Stimulated activated CD4-positive, alpha-beta T cell treated with anti-CD3 and anti-CD28 coated beads, Interleukin-2, amount 100 ng/mL, for 48 hours (primary cell): ENCODE data around the gene FNBP1.
A peak's percentile ranks its signal among the peaks of the same experiment; 100 is the strongest.
"Not testable (repeated sequence)": the region's sequence is repeated elsewhere in the genome, so short reads cannot be mapped to it uniquely, and the experiment has no call there.

Experiments used
- DNase-seq, 2 donors: peaks; one replicate each; pipeline ENCODE4 v3.0.0-alpha.2; 2020

FNBP1 gene

GRCh38 chr9:129946246-129946995 is 96.6 kb downstream of the FNBP1 start:
- no peak for DNase-seq

- no peak for DNase-seq
These were observed 97.7 kb downstream of the FNBP1 start for GRCh38 chr9:129945314-129945713.

- DNase-seq: peak; percentile 24 to 26
These were observed 98.4 kb downstream of the FNBP1 start for GRCh38 chr9:129944506-129945116.

GRCh38 chr9:129939431-129939830 is 103.6 kb downstream of the FNBP1 start:
- no peak for DNase-seq

DNA sequence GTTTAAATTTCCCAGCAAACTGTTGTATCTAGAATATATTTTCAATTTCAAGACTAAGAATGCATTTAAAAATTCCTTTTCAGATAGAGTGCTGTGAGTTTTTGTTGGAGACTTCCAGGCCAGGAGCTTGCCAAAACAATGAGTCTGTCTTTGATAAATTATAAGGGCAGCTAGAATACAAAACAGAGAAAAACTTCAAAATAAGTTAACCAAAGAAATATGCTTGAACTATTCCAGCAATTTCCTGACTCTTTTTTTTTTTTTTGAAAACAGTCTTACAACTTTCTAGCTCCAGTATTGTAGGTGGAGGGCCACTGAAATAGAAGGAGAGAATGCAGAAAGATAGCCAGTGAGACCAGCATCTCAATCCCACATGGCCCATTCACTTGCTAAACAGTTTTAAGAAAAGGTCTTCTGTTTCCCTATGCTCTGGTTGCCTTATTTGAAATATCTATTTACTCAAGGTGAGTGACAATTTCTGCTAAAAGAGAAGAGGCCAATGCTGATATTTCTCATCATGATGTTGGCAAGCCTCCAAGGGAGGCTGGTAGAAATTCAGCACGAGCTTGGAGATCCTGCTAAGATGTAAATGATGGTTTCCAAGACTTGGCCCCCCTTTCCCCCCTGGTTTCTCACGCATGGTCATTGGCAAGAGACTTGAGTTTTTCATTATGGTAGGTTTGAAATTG is 104.6 kb downstream of the FNBP1 start:
- DNase-seq: no peak

DNA sequence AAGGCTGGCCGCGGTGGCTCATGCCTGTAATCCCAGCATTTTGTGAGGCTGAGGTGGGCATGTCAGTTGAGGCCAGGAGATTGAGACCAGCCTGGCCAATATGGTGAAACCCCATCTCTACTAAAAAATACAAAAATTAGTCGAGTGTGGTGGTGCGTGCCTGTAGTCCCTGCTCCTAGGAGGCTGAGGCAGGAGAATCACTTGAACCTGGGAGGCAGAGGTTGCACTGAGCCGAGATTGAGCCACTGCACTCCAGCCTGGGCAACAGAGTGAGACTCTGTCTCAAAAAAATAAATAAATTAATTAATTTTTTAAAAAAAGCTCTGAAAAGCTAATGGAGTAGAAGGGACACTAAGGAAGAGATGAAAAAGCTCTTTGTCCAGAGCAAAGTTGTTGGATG is 105.1 kb downstream of the FNBP1 start:
- DNase-seq: not testable (repeated sequence)

DNA sequence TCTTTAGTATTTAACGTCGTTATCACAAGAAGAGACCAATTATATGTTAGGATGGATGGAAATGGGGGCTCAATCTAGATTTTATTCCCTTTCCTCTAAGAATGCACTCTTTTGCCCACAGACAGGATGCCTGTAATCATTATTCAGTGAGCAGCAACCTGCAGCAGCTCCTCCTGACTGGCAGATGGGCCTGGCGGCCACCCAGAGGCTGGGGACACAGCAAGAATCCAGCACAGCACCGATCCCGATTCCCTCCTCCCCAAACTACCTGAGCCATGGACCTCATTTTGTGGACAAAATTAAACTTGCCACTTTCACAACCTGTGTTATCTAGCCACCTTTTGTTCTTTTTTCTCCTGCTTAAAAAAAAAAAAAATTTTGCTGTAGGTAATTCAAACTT is 106.8 kb downstream of the FNBP1 start:
- DNase-seq: no peak

GRCh38 chr9:129934780-129935179 is 108.2 kb downstream of the FNBP1 start:
- no peak for DNase-seq

GRCh38 chr9:129934041-129934591 is 108.9 kb downstream of the FNBP1 start:
- no peak for DNase-seq

GRCh38 chr9:129933185-129934040 is 109.6 kb downstream of the FNBP1 start:
- DNase-seq: no peak

DNA sequence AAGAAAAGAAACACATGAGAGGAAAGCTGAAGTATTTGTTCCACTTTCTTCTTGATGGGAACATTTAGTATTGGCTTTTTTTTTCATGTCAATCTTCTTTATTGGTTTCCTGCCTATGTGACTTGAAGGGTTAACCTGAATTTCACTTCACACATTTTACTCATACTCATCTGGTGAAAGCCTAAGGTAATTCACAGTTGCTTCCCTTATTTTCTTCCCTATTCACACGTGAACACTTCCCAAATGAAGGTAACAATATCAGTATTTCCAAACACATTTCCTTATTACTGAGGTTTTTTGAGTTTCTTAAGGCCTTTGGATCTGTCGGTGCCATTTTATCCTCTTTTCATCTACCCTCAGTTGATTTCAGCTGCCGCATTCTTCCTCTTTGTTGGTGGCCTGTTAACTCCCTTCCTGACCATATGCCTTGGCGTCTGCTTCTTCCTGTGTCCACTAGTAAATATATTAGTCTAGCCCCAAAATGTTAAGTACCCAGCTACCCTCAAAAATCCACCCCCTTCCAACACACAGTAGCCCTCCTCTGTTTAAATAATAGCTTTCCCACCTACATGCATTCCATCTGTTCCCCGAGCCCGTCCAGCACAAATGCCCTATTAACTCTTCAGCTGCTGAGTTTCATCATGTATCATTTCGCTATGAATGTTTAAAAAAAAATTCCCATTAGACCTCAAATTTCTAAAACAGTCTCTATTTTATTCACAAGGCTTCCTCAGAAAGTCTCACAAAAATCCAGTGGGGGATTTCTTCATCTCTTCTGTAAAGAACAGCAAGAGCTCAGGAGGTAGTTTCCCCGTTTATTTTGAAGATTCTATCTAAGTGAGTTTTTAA is 110.5 kb downstream of the FNBP1 start:
- DNase-seq: no peak

GRCh38 chr9:129930743-129931142 is 112.2 kb downstream of the FNBP1 start:
- DNase-seq: no peak

DNA sequence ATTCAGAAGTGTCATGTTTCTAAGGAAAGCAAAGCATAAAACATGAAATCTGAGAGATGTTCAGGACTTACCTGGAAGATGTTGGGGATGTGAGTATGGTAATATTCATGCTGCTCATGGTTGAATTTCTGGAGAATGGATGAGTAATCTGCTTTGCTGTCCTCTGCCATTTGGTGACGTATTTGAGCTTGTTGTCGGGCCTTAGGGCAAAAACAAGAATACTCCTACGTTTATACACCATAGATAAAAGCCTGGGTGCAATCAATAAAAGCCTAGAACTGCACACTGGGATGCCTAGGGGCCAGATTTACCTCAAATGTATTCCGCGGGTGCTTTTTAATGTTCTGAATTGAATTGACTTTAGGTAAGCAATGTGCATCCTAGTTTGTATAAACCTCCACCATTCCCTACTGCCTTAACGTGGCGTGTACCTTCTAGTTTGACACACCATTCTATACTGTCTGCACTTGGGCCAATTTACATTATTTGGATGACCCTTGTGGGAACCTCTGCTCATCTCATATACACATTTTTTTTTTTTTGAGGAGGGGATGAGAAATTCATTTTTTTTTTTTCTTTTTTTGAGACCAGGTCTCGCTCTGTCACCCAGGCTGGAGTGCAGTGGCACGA is 113.4 kb downstream of the FNBP1 start:
- DNase-seq: no peak

GRCh38 chr9:129923589-129923988 is 119.4 kb downstream of the FNBP1 start:
- no peak for DNase-seq

- no peak for DNase-seq
These were observed 121.1 kb downstream of the FNBP1 start for GRCh38 chr9:129921905-129922304.

DNA sequence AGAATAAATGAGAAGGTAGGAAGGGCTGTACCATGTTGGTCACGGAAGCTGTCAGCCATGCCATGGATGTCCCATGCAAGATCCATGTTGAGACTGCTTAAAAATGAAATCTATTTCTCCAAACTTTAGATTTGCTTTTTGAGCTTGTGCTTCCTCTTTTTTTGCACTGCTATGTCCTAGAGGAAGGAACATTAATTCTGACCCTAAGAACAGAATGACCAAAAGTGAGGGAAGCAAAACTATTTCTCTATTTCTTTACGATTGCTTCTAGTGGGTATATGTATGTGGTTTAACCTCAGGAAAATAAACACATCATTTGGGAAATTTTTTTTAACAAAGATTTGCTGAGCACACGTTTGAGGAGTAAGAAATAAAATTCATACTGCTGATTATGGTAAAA is 123.1 kb downstream of the FNBP1 start:
- no peak for DNase-seq

- DNase-seq: no peak
These were observed 123.7 kb downstream of the FNBP1 start for GRCh38 chr9:129919277-129919676.

DNA sequence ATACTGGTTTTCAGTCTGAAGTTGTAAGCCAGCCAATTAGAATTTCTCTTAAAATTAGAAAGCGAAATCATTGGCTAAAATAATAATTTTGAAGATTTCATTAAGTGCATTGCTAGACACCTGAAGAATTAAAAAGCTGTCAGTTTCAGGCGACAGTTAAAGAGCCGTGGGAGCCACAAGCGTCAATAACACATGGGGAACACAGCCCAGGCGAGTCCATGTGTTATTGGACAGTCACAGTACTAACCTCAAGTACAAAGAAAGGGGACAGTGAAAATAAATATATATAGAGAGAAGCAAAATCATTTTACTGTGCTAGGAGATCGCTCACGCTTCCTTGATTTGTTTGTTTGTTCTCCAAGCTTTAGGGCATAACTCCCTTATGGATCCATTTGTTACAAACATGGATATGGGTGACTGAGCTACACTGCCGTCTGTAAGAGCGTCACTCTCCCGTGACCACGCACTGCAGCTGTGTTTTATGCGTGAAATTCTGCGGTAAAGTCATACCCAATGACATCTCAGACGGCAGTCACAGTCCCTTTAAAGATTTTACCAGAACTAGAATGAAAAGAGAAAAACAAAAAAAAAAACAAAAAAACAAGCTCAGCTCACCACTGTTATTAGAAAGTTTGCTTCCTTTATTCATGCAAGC is 124.6 kb downstream of the FNBP1 start:
- no peak for DNase-seq

- no peak for DNase-seq
These were observed 126.3 kb downstream of the FNBP1 start for GRCh38 chr9:129916707-129917106.

DNA sequence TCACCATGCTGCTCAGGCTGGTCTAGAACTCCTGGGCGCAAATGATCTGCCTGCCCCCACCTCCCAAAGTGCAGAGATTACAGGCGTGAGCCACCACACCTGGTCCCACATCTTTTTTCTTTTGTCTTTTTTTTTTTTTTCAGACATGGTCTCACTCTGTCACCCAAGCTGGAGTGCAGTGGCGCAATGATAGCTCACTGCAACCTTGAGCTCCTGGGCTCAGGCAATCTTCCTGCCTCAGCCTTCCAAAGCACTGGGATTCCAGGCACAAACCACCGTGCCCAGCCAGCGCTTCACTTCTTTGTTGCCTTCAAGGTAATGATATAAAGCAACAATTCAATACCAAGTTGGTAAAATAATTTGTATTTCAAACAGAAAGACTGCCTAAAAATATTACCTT is 128.9 kb downstream of the FNBP1 start:
- no peak for DNase-seq
